Measurements from ENCODE around the gene INPP4A.

INPP4A gene

GRCh38 chr2:98487101-98487805 lies 42.6 kb downstream of the INPP4A start (continued):
- TF ChIP-seq PRDM1 (tag by site-specific recombination; IDR thresholded peaks at IDR 0.05) (no peak), TCF7L2 (IDR thresholded peaks at IDR 0.05; ENCODE audit: borderline replicate concordance, low read depth, low read length) (no peak), ZNF580 (tag by site-specific recombination; IDR thresholded peaks at IDR 0.05) (no peak), ZNF24 (tag by site-specific recombination; IDR thresholded peaks at IDR 0.05) (no peak), KLF16 (tag by site-specific recombination; IDR thresholded peaks at IDR 0.05) (no peak), ELK4 (IDR thresholded peaks at IDR 0.05; ENCODE audit: borderline replicate concordance, low read depth, low read length) (no peak), ZNF473 (tag by site-specific recombination; IDR thresholded peaks at IDR 0.05) (no peak), REPIN1 (tag by site-specific recombination; IDR thresholded peaks at IDR 0.05; ENCODE audit: low read depth) (no peak), ZNF10 (tag by site-specific recombination; IDR thresholded peaks at IDR 0.05) (no peak), PRDM4 (tag by site-specific recombination; IDR thresholded peaks at IDR 0.05) (no peak)
- TF ChIP-seq, protein P1, sequence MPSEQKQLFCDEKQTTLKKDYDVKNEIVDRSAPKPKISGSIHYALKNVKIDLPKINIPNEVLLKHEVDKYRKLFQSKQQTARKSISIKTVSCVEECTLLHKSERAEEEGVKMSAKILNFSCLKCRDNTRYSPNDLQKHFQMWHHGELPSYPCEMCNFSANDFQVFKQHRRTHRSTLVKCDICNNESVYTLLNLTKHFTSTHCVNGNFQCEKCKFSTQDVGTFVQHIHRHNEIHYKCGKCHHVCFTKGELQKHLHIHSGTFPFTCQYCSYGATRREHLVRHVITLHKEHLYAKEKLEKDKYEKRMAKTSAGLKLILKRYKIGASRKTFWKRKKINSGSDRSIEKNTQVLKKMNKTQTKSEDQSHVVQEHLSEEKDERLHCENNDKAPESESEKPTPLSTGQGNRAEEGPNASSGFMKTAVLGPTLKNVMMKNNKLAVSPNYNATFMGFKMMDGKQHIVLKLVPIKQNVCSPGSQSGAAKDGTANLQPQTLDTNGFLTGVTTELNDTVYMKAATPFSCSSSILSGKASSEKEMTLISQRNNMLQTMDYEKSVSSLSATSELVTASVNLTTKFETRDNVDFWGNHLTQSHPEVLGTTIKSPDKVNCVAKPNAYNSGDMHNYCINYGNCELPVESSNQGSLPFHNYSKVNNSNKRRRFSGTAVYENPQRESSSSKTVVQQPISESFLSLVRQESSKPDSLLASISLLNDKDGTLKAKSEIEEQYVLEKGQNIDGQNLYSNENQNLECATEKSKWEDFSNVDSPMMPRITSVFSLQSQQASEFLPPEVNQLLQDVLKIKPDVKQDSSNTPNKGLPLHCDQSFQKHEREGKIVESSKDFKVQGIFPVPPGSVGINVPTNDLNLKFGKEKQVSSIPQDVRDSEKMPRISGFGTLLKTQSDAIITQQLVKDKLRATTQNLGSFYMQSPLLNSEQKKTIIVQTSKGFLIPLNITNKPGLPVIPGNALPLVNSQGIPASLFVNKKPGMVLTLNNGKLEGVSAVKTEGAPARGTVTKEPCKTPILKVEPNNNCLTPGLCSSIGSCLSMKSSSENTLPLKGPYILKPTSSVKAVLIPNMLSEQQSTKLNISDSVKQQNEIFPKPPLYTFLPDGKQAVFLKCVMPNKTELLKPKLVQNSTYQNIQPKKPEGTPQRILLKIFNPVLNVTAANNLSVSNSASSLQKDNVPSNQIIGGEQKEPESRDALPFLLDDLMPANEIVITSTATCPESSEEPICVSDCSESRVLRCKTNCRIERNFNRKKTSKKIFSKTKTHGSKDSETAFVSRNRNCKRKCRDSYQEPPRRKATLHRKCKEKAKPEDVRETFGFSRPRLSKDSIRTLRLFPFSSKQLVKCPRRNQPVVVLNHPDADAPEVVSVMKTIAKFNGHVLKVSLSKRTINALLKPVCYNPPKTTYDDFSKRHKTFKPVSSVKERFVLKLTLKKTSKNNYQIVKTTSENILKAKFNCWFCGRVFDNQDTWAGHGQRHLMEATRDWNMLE (tag by site-specific recombination; conservative IDR thresholded peaks at IDR 0.05; ENCODE audit: low read depth): no peak

- H3K36me3 ChIP-seq (ENCODE audit: control insufficient read depth in 2 of 2, insufficient read depth in 1 of 2, low read length in 2 of 2): peaks cover 0 to 4% of the 10 kb centered on the region in 2 experiments; a peak in 1 of 3 replicates
- no peak overlapping the region for H3K4me3 ChIP-seq (ENCODE audit: low read depth, low read length)
- no peaks in the 10 kb centered on the region for H3K4me1 ChIP-seq (ENCODE audit: control insufficient read depth, insufficient read depth, low read length)
- ChIA-PET POLR2A (interaction anchor here (1.4 kb wide), 1 partner anchor 22 kb away, joined by 5 read pairs; no protein-coding TSS in a partner anchor), CTCF (interaction anchor here (0.6 to 2.6 kb wide), 19 partner anchors 8 to 779 kb away, joined by 3 to 14 read pairs (median 5); no protein-coding TSS in a partner anchor)
- TF ChIP-seq, protein P1 (tag by site-specific recombination; conservative IDR thresholded peaks at IDR 0.05; ENCODE audit: low read depth): no peak
- TF ChIP-seq ZBTB7A (tag by site-specific recombination; IDR thresholded peaks at IDR 0.05; ENCODE audit: low read depth) (no peak), MYNN (tag by site-specific recombination; IDR thresholded peaks at IDR 0.05; ENCODE audit: borderline replicate concordance) (no peak), ZNF221 (tag by site-specific recombination; IDR thresholded peaks at IDR 0.05; ENCODE audit: borderline replicate concordance) (no peak)
- TF ChIP-seq, protein P2, sequence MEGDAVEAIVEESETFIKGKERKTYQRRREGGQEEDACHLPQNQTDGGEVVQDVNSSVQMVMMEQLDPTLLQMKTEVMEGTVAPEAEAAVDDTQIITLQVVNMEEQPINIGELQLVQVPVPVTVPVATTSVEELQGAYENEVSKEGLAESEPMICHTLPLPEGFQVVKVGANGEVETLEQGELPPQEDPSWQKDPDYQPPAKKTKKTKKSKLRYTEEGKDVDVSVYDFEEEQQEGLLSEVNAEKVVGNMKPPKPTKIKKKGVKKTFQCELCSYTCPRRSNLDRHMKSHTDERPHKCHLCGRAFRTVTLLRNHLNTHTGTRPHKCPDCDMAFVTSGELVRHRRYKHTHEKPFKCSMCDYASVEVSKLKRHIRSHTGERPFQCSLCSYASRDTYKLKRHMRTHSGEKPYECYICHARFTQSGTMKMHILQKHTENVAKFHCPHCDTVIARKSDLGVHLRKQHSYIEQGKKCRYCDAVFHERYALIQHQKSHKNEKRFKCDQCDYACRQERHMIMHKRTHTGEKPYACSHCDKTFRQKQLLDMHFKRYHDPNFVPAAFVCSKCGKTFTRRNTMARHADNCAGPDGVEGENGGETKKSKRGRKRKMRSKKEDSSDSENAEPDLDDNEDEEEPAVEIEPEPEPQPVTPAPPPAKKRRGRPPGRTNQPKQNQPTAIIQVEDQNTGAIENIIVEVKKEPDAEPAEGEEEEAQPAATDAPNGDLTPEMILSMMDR (tag by site-specific recombination; IDR thresholded peaks at IDR 0.05): peak; percentile 18; the same call in 1 of the 2 replicates
- TF ChIP-seq, protein P3, sequence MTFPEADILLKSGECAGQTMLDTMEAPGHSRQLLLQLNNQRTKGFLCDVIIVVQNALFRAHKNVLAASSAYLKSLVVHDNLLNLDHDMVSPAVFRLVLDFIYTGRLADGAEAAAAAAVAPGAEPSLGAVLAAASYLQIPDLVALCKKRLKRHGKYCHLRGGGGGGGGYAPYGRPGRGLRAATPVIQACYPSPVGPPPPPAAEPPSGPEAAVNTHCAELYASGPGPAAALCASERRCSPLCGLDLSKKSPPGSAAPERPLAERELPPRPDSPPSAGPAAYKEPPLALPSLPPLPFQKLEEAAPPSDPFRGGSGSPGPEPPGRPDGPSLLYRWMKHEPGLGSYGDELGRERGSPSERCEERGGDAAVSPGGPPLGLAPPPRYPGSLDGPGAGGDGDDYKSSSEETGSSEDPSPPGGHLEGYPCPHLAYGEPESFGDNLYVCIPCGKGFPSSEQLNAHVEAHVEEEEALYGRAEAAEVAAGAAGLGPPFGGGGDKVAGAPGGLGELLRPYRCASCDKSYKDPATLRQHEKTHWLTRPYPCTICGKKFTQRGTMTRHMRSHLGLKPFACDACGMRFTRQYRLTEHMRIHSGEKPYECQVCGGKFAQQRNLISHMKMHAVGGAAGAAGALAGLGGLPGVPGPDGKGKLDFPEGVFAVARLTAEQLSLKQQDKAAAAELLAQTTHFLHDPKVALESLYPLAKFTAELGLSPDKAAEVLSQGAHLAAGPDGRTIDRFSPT (tag by site-specific recombination; IDR thresholded peaks at IDR 0.05): no peak
- H3K27ac ChIP-seq (ENCODE audit: extremely low read depth, low read depth, low read length): no peak overlapping the region
- no peaks in the 10 kb centered on the region for H3K9me3 ChIP-seq (ENCODE audit: control insufficient read depth, insufficient read depth, low read depth, low read length)
Observed at GRCh38 chr2:98487806-98488189, 43.1 kb downstream of the INPP4A start.

Data from HEK293 (cell line).